Suprapubic skin (tissue), 4 donors: ENCODE data around the gene CDPF1. TPM values are rescaled to one million over a fixed set of nuclear protein-coding genes. Genes with fewer than 3 reads are reported as not detected.
A peak's percentile ranks its signal among the peaks of the same experiment; 100 is the strongest.

ENCODE experiments used
- DNase-seq, 2 donors: peaks; one replicate each; pipeline ENCODE4 v3.0.0-alpha.2; 2019; ENCODE audit warnings: low spot score in 2 of 2
- H3K27ac ChIP-seq: fragments of 200-600 bp; sonication (generic); one replicate; pipeline ENCODE4 v1.5.1; 2019
- H3K27me3 ChIP-seq: fragments of 200-600 bp; sonication (generic); one replicate; pipeline ENCODE4 v1.5.1; 2019
- H3K36me3 ChIP-seq: fragments of 200-600 bp; sonication (generic); one replicate; pipeline ENCODE4 v1.5.1; 2019
- H3K4me1 ChIP-seq: fragments of 200-600 bp; sonication (generic); one replicate; pipeline ENCODE4 v1.5.1; 2019
- H3K4me3 ChIP-seq: fragments of 200-600 bp; sonication (generic); one replicate; pipeline ENCODE4 v1.5.1; 2019; ENCODE audit warnings: mild to moderate bottlenecking
- H3K9me3 ChIP-seq: fragments of 200-600 bp; sonication (generic); one replicate; pipeline ENCODE4 v1.5.1; 2019
- CTCF ChIP-seq, 2 donors: fragments of 200-600 bp in 1 of 2; fragments of 450-650 bp in 1 of 2; sonication (generic) in 1 of 2; IDR thresholded peaks; one replicate each; pipeline ENCODE4 v1.5.1; 2016 to 2019; ENCODE audit warnings: antibody characterized with exemption in 2 of 2, mild to moderate bottlenecking in 1 of 2, moderate library complexity in 1 of 2
- EP300 ChIP-seq: sonication (generic); formaldehyde crosslinking; IDR thresholded peaks from one replicate; pipeline ENCODE4 v1.6.1; 2017; ENCODE audit warnings: antibody characterized with exemption
- POLR2A ChIP-seq, 2 donors: fragments of 450-650 bp; IDR thresholded peaks; one replicate each; pipeline ENCODE4 v1.6.1; 2017; ENCODE audit warnings: antibody characterized with exemption in 2 of 2, mild to moderate bottlenecking in 2 of 2, moderate library complexity in 2 of 2
- POLR2AphosphoS5 ChIP-seq, 3 donors: sonication (generic); formaldehyde crosslinking; IDR thresholded peaks; one replicate each; pipeline ENCODE4 v1.6.1; 2017; ENCODE audit warnings: antibody characterized with exemption in 3 of 3
- WGBS: methylation state at CpG from one replicate; pipeline ENCODE4 v1.1.5; 2018; 5-methylcytosine and 5-hydroxymethylcytosine counted together
- total RNA-seq, 4 donors: library from RNA; depleted of rRNA; stranded (reverse); fragments of >200 nt; gene quantifications; one replicate each; pipeline ENCODE4 v1.1.0, GENCODE V29; 2016

The CDPF1 gene
- total RNA-seq, 4 donors from 2014 or later: 3.9 to 13.4 (median 9.5) TPM

GRCh38 chr22:46280063-46280817, 30.1 kb upstream of the CDPF1 start:
- H3K4me3 ChIP-seq: no peak overlapping the region
- TF ChIP-seq EP300: no peak
- no peak for TF ChIP-seq POLR2AphosphoS5 (IDR thresholded peaks at IDR 0.05)
- no peak for TF ChIP-seq POLR2A (IDR thresholded peaks at IDR 0.05)
- no peak for TF ChIP-seq CTCF (IDR thresholded peaks at IDR 0.05)
- H3K27me3 ChIP-seq: no peaks in the 10 kb centered on the region
- H3K4me1 ChIP-seq: peaks cover 16% of the 10 kb centered on the region
- H3K36me3 ChIP-seq: peaks cover 90% of the 10 kb centered on the region
- WGBS: 73% methylated on average over 4 of the region's 12 CpGs
- DNase-seq: no peak
- no peak overlapping the region for H3K27ac ChIP-seq
- no peaks in the 10 kb centered on the region for H3K9me3 ChIP-seq

GRCh38 chr22:46278656-46279645, 28.9 kb upstream of the CDPF1 start:
- Histone ChIP-seq H3K27me3 (no peaks in the 10 kb centered on the region), H3K4me3 (no peak overlapping the region), H3K9me3 (no peaks in the 10 kb centered on the region), H3K27ac (no peak overlapping the region), H3K36me3 (peaks cover 90% of the 10 kb centered on the region), H3K4me1 (peaks cover 16% of the 10 kb centered on the region)
- WGBS: 88% methylated on average over 9 of the region's 22 CpGs
- no peak for DNase-seq
- TF ChIP-seq CTCF (IDR thresholded peaks at IDR 0.05): no peak
- no peak for TF ChIP-seq EP300
- no peak for TF ChIP-seq POLR2A (IDR thresholded peaks at IDR 0.05)
- TF ChIP-seq POLR2AphosphoS5 (IDR thresholded peaks at IDR 0.05): no peak

- Histone ChIP-seq H3K4me3 (no peak overlapping the region), H3K27ac (no peak overlapping the region), H3K4me1 (peaks cover 16% of the 10 kb centered on the region), H3K27me3 (no peaks in the 10 kb centered on the region), H3K9me3 (no peaks in the 10 kb centered on the region), H3K36me3 (peaks cover 83% of the 10 kb centered on the region)
- DNase-seq: peak in 1 of 2 donors; percentile 20
- TF ChIP-seq EP300 (no peak), POLR2AphosphoS5 (IDR thresholded peaks at IDR 0.05) (no peak), CTCF (IDR thresholded peaks at IDR 0.05) (no peak), POLR2A (IDR thresholded peaks at IDR 0.05) (no peak)
- 96% methylated on average over 7 of the region's 7 CpGs for WGBS
Observed at GRCh38 chr22:46276563-46276962, 26.5 kb upstream of the CDPF1 start.

GRCh38 chr22:46275455-46276122, 25.5 kb upstream of the CDPF1 start:
- Histone ChIP-seq H3K9me3 (no peaks in the 10 kb centered on the region), H3K27ac (no peak overlapping the region), H3K4me1 (peaks cover 13% of the 10 kb centered on the region), H3K27me3 (no peaks in the 10 kb centered on the region), H3K4me3 (no peak overlapping the region), H3K36me3 (peaks cover 74% of the 10 kb centered on the region)
- peak in 1 of 2 donors; percentile 25 for DNase-seq
- 77% methylated on average over 3 of the region's 3 CpGs for WGBS
- TF ChIP-seq CTCF (IDR thresholded peaks at IDR 0.05): no peak
- no peak for TF ChIP-seq POLR2A (IDR thresholded peaks at IDR 0.05)
- no peak for TF ChIP-seq EP300
- TF ChIP-seq POLR2AphosphoS5 (IDR thresholded peaks at IDR 0.05): no peak
